Gastrocnemius medialis (tissue), 4 donors: ENCODE measurements around the gene CSRNP3. TPM values are rescaled to one million over a fixed set of nuclear protein-coding genes. Genes with fewer than 3 reads are reported as not detected.

Experiments used
- ATAC-seq, 2 donors: fragments of 150-250 bp; one replicate each; pipeline ENCODE4 v1.9.1; 2016
- DNase-seq, 2 donors: peaks; one replicate each; pipeline ENCODE4 v3.0.0-alpha.2; 2019
- H3K27ac ChIP-seq, 4 donors: fragments of 200-600 bp; sonication (generic); 1 replicate in 1 of 4; 2 replicates in 3 of 4; pipeline ENCODE4 v1.5.1; 2016 to 2018; ENCODE audit warnings: mild to moderate bottlenecking in 2 of 4, moderate library complexity in 1 of 4
- H3K27me3 ChIP-seq, 3 donors: fragments of 200-600 bp; sonication (generic) in 2 of 3; 1 replicate in 1 of 3; 2 replicates in 2 of 3; pipeline versions ENCODE4 v1.5.1 to v1.6.0; 2016 to 2019; ENCODE audit warnings: mild to moderate bottlenecking in 1 of 3, moderate library complexity in 1 of 3
- H3K36me3 ChIP-seq, 2 donors: fragments of 200-600 bp; sonication (generic) in 1 of 2; one replicate each; pipeline ENCODE4 v1.5.1; 2017 to 2018
- H3K4me1 ChIP-seq, 2 donors: fragments of 200-600 bp; sonication (generic) in 1 of 2; one replicate each; pipeline ENCODE4 v1.5.1; 2016 to 2017; ENCODE audit warnings: mild to moderate bottlenecking in 2 of 2
- H3K4me3 ChIP-seq, 4 donors: fragments of 200-600 bp; sonication (generic) in 3 of 4; 1 replicate in 1 of 4; 2 replicates in 3 of 4; pipeline ENCODE4 v1.5.1; 2016 to 2019; ENCODE audit warnings: mild to moderate bottlenecking in 2 of 4
- H3K9me3 ChIP-seq, 3 donors: fragments of 200-600 bp; sonication (generic) in 2 of 3; 1 replicate in 1 of 3; 2 replicates in 2 of 3; pipeline ENCODE4 v1.5.1; 2016 to 2019
- CTCF ChIP-seq, 5 experiments: fragments of 450-650 bp in 3 of 5; fragments of 200-600 bp in 2 of 5; sonication (generic) in 2 of 5; IDR thresholded peaks in 4 of 5; conservative IDR thresholded peaks in 1 of 5; 1 replicate in 4 of 5; 2 replicates in 1 of 5; pipeline ENCODE4 v1.5.1; 2016 to 2019; ENCODE audit warnings: antibody characterized with exemption in 5 of 5, mild to moderate bottlenecking in 3 of 5, moderate library complexity in 3 of 5
- POLR2A ChIP-seq, 2 donors: fragments of 450-650 bp; IDR thresholded peaks; one replicate each; pipeline ENCODE4 v1.6.1; 2017; ENCODE audit warnings: antibody characterized with exemption in 2 of 2, mild to moderate bottlenecking in 2 of 2, moderate library complexity in 2 of 2
- in situ Hi-C, 4 donors: fragments of 200-750 bp; cut with MboI; loops; one replicate each; pipeline versions ENCODE4 v1.15.0 to v1.8.0; 2017; ENCODE audit warnings: low sequenced_read_pairs in 4 of 4
- intact Hi-C: fragments of 100-400 bp; cut with DNase I; formaldehyde crosslinking; loops from one replicate; pipeline ENCODE4 v1.15.1; 2023; ENCODE audit warnings: low total_unique reads
- total RNA-seq, 4 donors: library from RNA; depleted of rRNA; stranded (reverse); fragments of >200 nt; gene quantifications; one replicate each; pipeline versions ENCODE4 v1.1.0 to v1.2.3, GENCODE V29; 2016

CSRNP3 gene
- total RNA-seq, 4 donors from 2014 or later: 0.05 to 0.27 (median 0.08) TPM

DNA sequence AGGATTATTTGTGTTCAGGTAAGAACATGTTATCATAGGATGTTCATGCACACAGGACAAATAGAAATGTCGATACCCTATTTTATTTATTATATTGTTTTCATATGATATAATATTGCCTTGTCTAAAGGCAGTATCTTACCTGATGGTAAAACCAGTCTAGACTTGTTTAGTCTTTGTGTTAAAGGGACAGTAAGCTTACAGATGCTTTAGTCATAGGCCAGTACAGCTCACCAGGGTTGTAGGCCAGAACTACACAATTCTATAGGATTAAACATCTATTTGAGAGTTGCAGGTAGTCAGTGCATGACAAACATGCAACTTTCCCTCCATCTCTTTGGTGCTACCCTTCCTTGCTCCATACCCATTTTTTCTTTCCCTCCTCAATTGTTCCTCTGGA lies 166.0 kb downstream of the CSRNP3 start:
- TF ChIP-seq CTCF (IDR thresholded peaks at IDR 0.05 in 4 of 5, conservative IDR thresholded peaks at IDR 0.05 in 1 of 5): no peak
- no peak for TF ChIP-seq POLR2A (IDR thresholded peaks at IDR 0.05)
- intact Hi-C loops: no loop called here

DNA sequence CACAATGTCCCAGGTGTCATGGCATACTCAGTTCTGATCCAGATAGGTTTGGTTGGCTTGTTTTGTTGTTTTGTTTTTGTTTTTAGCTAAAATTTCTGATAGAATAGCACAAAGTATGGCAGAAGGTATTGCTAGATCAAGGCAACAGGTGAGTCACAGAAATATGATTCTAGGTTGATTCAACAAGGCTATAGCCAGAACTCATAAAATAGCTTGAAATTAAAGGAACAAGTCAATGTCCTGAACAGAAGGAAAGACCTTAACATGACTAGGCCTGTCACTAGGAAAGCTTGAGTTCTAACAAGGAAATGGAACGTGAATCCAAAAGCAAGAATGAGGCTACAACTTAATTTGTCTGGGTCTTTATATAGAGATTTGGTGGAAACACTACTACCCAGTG lies 167.5 kb downstream of the CSRNP3 start:
- Histone ChIP-seq H3K9me3 (no peaks in the 10 kb centered on the region), H3K27ac (no peak overlapping the region), H3K4me3 (no peak overlapping the region), H3K27me3 (no peaks in the 10 kb centered on the region), H3K4me1 (no peaks in the 10 kb centered on the region), H3K36me3 (no peaks in the 10 kb centered on the region)
- no peak for ATAC-seq
- intact Hi-C loops: no loop called here
- no peak for DNase-seq
- in situ Hi-C loops: no loop called here
- no peak for TF ChIP-seq POLR2A (IDR thresholded peaks at IDR 0.05)
- TF ChIP-seq CTCF (IDR thresholded peaks at IDR 0.05 in 4 of 5, conservative IDR thresholded peaks at IDR 0.05 in 1 of 5): no peak

More for the DNA sequence above, 166.0 kb downstream of the CSRNP3 start:
- Histone ChIP-seq H3K9me3 (no peaks in the 10 kb centered on the region), H3K4me3 (no peak overlapping the region), H3K27me3 (no peaks in the 10 kb centered on the region), H3K36me3 (no peaks in the 10 kb centered on the region), H3K4me1 (no peaks in the 10 kb centered on the region), H3K27ac (no peak overlapping the region)
- ATAC-seq: no peak
- DNase-seq: no peak
- in situ Hi-C loops: no loop called here

DNA sequence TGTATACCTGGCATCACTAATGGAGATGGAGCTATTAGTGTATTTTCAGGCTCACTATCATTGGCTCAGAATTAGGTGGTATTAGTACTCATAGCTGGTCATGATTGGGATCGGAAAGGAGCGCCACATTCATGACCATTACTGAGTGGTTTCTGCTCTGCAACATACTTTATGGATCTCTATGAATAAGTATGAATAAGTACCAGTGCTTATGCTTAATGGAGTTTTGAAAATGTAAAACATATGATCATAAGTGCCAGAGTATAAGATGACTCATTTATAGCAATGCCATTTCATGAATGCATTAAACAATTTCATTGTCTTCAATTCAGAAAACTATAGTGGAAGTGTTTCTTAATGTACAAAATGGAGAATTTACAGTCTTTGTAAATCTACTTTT lies 167.9 kb downstream of the CSRNP3 start:
- ATAC-seq (no peak), DNase-seq (no peak)
- no peak overlapping the region for H3K27ac ChIP-seq
- in situ Hi-C loops: no loop called here
- no peaks in the 10 kb centered on the region for H3K27me3 ChIP-seq
- no peaks in the 10 kb centered on the region for H3K36me3 ChIP-seq
- intact Hi-C loops: no loop called here
- TF ChIP-seq POLR2A (IDR thresholded peaks at IDR 0.05) (no peak), CTCF (IDR thresholded peaks at IDR 0.05 in 4 of 5, conservative IDR thresholded peaks at IDR 0.05 in 1 of 5) (no peak)
- no peaks in the 10 kb centered on the region for H3K4me1 ChIP-seq
- H3K9me3 ChIP-seq: no peaks in the 10 kb centered on the region
- no peak overlapping the region for H3K4me3 ChIP-seq

DNA sequence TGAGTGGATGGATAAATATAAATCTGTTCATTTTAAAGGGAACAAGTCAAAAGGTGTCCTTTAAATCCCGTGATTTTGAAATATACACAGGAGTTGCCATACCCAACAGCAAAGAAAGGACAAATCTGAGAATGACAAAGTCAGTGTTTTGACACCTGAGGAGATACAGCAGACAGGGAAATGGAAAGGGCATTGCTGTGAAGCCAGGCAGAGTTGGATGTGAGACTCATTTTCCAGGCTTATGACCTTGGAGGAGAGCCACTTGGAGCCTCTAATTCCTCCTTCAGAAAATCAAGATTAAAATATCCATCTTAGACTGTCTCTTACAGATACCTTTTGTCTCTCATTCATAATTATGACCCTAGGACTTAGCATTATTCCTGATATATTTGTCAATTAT lies 170.0 kb downstream of the CSRNP3 start:
- in situ Hi-C loops (no loop called here), intact Hi-C loops (no loop called here)
- Histone ChIP-seq H3K36me3 (no peaks in the 10 kb centered on the region), H3K4me1 (no peaks in the 10 kb centered on the region), H3K27me3 (no peaks in the 10 kb centered on the region), H3K4me3 (no peak overlapping the region), H3K9me3 (no peaks in the 10 kb centered on the region), H3K27ac (no peak overlapping the region)
- no peak for ATAC-seq
- no peak for DNase-seq
- TF ChIP-seq CTCF (IDR thresholded peaks at IDR 0.05 in 4 of 5, conservative IDR thresholded peaks at IDR 0.05 in 1 of 5) (no peak), POLR2A (IDR thresholded peaks at IDR 0.05) (no peak)

DNA sequence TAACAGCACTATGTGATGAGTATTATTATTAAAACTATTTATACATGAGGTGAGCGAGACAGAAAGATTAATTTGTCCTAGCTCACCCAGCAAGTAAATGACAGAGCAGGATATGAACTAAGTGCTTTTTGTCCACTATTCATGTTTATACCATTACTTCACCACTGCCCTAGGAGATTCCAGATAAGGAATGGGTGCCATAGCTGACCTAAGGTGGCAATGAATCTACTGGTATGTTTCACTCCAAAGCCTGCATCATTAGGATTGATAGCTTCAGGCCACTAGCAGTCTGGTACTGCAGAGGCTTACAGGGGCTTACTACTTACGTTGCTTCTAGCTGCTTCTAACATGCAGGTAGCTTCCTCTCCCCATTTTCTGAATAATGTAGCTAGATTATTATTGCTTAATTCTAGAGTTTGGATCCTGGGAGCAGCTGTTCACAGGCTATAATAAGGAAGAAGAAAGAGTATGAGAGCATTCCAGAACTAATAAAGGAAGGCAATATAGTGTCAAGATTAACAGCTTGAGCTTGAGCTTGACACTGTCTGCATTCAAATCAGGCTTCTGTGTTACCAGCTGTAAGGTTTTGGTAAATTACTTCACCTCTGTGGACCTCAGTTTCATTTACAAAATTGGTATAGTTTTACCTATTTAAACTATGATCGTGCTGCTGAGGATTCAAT lies 170.9 kb downstream of the CSRNP3 start:
- Histone ChIP-seq H3K4me1 (no peaks in the 10 kb centered on the region), H3K36me3 (no peaks in the 10 kb centered on the region), H3K27ac (no peak overlapping the region), H3K4me3 (no peak overlapping the region), H3K27me3 (no peaks in the 10 kb centered on the region), H3K9me3 (no peaks in the 10 kb centered on the region)
- ATAC-seq (no peak), DNase-seq (no peak)
- in situ Hi-C loops (no loop called here), intact Hi-C loops (no loop called here)
- no peak for TF ChIP-seq CTCF (IDR thresholded peaks at IDR 0.05 in 4 of 5, conservative IDR thresholded peaks at IDR 0.05 in 1 of 5)
- no peak for TF ChIP-seq POLR2A (IDR thresholded peaks at IDR 0.05)
